Effector CD8-positive, alpha-beta T cell (primary cell): ENCODE measurements around the gene HCRTR2.
"Not testable (repeated sequence)": the region's sequence is repeated elsewhere in the genome, so short reads cannot be mapped to it uniquely, and the experiment has no call there.

Source experiments
- DNase-seq: peaks from one replicate; lab custom pipeline; 2025; lab: John Stamatoyannopoulos, UW

The HCRTR2 gene

GRCh38 chr6:55212156-55212555 lies 37.8 kb downstream of the HCRTR2 start:
- DNase-seq = no peak

- DNase-seq = no peak
Observed at GRCh38 chr6:55220961-55221360, 46.6 kb downstream of the HCRTR2 start.

- DNase-seq = no peak
Observed at GRCh38 chr6:55227862-55228261, 53.5 kb downstream of the HCRTR2 start.

GRCh38 chr6:55239099-55239498 lies 64.8 kb downstream of the HCRTR2 start:
- DNase-seq = no peak

- not testable (repeated sequence) for DNase-seq
Observed at GRCh38 chr6:55240975-55241605, 66.8 kb downstream of the HCRTR2 start.

- no peak for DNase-seq
Observed at GRCh38 chr6:55250400-55250799, 76.1 kb downstream of the HCRTR2 start.

GRCh38 chr6:55255113-55255512 lies 80.8 kb downstream of the HCRTR2 start:
- no peak for DNase-seq

GRCh38 chr6:55260181-55260580 lies 85.9 kb downstream of the HCRTR2 start:
- no peak for DNase-seq

GRCh38 chr6:55265409-55266114 lies 91.2 kb downstream of the HCRTR2 start:
- DNase-seq = no peak

- no peak for DNase-seq
Observed at GRCh38 chr6:55266896-55267295, 92.6 kb downstream of the HCRTR2 start.

- DNase-seq = no peak
Observed at GRCh38 chr6:55276745-55277530, 102.6 kb downstream of the HCRTR2 start.

GRCh38 chr6:55277646-55278045 lies 103.3 kb downstream of the HCRTR2 start:
- no peak for DNase-seq

- no peak for DNase-seq
Observed at GRCh38 chr6:55281215-55281614, 106.9 kb downstream of the HCRTR2 start.

- no peak for DNase-seq
Observed at GRCh38 chr6:55282115-55282514, 107.8 kb downstream of the HCRTR2 start.

GRCh38 chr6:55286824-55287223 lies 112.5 kb downstream of the HCRTR2 start:
- DNase-seq = no peak

- no peak for DNase-seq
Observed at GRCh38 chr6:55290736-55291135, 116.4 kb downstream of the HCRTR2 start.

- no peak for DNase-seq
Observed at GRCh38 chr6:55293116-55293515, 118.8 kb downstream of the HCRTR2 start.

GRCh38 chr6:55297214-55297613 lies 122.9 kb downstream of the HCRTR2 start:
- DNase-seq = not testable (repeated sequence)

GRCh38 chr6:55299286-55299985 lies 125.1 kb downstream of the HCRTR2 start:
- no peak for DNase-seq

GRCh38 chr6:55304747-55305146 lies 130.4 kb downstream of the HCRTR2 start:
- DNase-seq = no peak

- no peak for DNase-seq
Observed at GRCh38 chr6:55319961-55320695, 145.8 kb downstream of the HCRTR2 start.

GRCh38 chr6:55320696-55321086 lies 146.4 kb downstream of the HCRTR2 start:
- no peak for DNase-seq
